Motor neuron (in vitro differentiated cells): ENCODE data around the gene HSD17B10. TPM values are rescaled to one million over a fixed set of nuclear protein-coding genes. Genes with fewer than 3 reads are reported as not detected.
"Not testable (repeated sequence)": the region's sequence is repeated elsewhere in the genome, so short reads cannot be mapped to it uniquely, and the experiment has no call there.

Source experiments
- ATAC-seq, 8 experiments: fragments of 200-7000 bp; cut with Tn5 transposase; replicated peaks in 6 of 8; 2 replicates each; pipeline ENCODE4 v1.8.0; 2021; ENCODE audit warnings: mild to moderate bottlenecking in 8 of 8, moderate library complexity in 8 of 8
- H3K27ac ChIP-seq, 2 donors: fragments of 250-450 bp; sonication (Bioruptor Pico); 2 replicates each; pipeline ENCODE4 v1.9.0; 2021; ENCODE audit warnings: antibody characterized with exemption in 2 of 2, mild to moderate bottlenecking in 2 of 2, moderate library complexity in 1 of 2
- H3K4me1 ChIP-seq, 2 donors: fragments of 250-450 bp; sonication (Bioruptor Pico); replicated peaks in 1 of 2; 2 replicates each; pipeline ENCODE4 v1.6.1; 2021; ENCODE audit warnings: antibody characterized with exemption in 2 of 2, mild to moderate bottlenecking in 2 of 2, moderate library complexity in 1 of 2
- H3K4me3 ChIP-seq, 5 donors: fragments of 250-450 bp; sonication (Bioruptor Pico); 2 replicates each; pipeline ENCODE4 v1.9.0; 2021; ENCODE audit warnings: antibody characterized with exemption in 5 of 5, mild to moderate bottlenecking in 5 of 5, moderate library complexity in 4 of 5
- WGBS, 10 experiments: fragments of 450-650 bp; shearing (Covaris generic); methylation state at CpG; one replicate each; pipeline ENCODE4 v1.0.0; 2022; 5-methylcytosine and 5-hydroxymethylcytosine counted together
- in situ Hi-C, 9 experiments: fragments of 400-800 bp; cut with MboI; loops; one replicate each; pipeline ENCODE4 v1.15.0; 2021; ENCODE audit warnings: low sequenced_read_pairs in 9 of 9, low pct_unique_long_range_greater_than_20kb in 2 of 9; ENCODE audit not compliant: unreplicated experiment in 9 of 9
- total RNA-seq, 8 experiments: library from RNA; unstranded; fragments of 300-600 nt; gene quantifications; 2 replicates each; pipeline versions ENCODE4 v1.2.3 to v1.2.4, GENCODE V29; 2022

The HSD17B10 gene
- 100 to 1,000 TPM in 3 of 8 experiments, 10 to 100 TPM in 5; 42.4 to 147 (median 88.9) TPM for total RNA-seq

DNA sequence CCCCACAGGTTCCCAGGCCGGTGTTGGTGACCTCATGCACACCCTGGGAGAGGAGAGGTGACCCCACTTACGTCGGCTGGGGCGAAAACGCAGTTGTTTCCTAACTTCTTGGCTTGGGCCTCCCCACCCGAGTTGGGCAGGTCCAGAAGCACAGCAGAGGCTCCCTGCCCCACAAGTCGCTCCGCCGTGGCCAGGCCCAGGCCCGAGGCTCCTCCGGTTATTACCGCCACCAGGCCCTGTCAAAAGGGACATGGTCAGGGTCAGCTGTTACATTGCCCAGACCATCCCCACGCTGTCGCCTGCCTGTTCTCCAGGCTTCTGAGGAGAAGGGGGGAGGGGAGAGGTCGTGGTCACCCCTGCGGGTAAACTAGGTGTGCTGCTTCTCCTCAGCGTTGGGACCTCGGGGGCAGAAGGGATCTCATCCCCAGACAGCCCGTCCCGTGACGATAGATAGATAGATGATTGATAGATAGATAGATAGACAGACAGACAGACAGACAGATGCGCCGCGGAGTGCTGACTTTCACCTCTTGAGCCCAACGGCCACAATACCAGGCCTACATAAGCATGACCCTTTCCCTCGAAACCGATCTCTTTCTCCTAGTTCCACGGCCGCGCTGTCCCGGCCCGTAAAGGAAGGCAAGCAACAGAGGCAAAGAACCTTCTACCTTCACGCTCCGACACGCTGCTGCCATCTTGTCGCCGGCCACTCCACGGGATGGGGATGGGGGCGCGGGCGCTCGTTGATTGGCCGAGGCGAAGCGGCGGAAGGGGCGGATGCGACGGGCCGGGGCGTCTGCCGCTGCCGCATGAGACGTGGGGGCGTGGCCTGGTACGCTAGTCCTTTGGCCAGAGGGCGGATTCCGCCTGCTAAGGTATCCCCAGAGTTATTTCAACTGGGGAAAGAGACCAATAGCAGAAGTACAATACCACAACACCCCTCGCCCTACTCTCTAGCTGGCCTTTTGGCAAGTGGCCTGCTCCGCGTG lies at the start of gene HSD17B10:
Gene HSD17B10 (minus strand): TSS at position 720 of the 989 bp plus-strand sequence. CDS start 25 bp downstream, at position 695.
- peak; percentile 96 to 99 (median 98) for ATAC-seq
- H3K4me3 ChIP-seq: peak within 1 kb of the TSS; percentile 39 to 88 (median 71)
- in situ Hi-C loops: loop anchor here in 1 of 9 experiments (25.0 kb wide), 1 partner anchor 122 kb away; no protein-coding TSS in a partner anchor
- H3K27ac ChIP-seq: peak within 1 kb of the TSS; percentile 72 to 77
- 10 to 18% (median 17%) methylated on average over 1 to 8 of the region's 61 CpGs; no CpG with 5 or more reads in 7 of the 10 experiments for WGBS, 10 experiments
- H3K4me1 ChIP-seq: peaks cover 0 to 4% of the 10 kb centered on the region in 2 donors

DNA sequence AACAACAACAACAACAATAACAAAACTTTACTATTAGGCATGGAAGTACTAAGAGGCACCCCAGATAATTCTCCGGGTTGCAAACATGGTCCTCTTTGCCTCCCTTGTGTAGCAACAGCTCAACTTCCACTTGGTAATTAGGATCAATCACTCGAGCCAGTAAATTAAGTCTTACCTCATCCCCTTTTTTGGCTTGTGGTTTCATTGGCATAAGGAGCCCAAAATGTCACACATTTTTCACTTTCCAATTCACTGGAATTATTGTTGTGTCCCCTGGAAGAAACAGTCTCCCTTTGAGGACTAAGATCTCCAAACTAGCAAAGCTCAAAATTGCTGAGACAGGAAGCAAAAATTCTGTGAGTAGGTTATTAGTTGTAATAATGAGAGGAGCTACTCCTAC lies 49.2 kb upstream of the HSD17B10 start:
- WGBS, 10 experiments: no CpG with 5 or more reads among the region's 2 CpGs
- ATAC-seq: no peak
- Histone ChIP-seq H3K4me3 (no peak overlapping the region), H3K27ac (no peak overlapping the region), H3K4me1 (no peaks in the 10 kb centered on the region)
- in situ Hi-C loops: no loop called here

DNA sequence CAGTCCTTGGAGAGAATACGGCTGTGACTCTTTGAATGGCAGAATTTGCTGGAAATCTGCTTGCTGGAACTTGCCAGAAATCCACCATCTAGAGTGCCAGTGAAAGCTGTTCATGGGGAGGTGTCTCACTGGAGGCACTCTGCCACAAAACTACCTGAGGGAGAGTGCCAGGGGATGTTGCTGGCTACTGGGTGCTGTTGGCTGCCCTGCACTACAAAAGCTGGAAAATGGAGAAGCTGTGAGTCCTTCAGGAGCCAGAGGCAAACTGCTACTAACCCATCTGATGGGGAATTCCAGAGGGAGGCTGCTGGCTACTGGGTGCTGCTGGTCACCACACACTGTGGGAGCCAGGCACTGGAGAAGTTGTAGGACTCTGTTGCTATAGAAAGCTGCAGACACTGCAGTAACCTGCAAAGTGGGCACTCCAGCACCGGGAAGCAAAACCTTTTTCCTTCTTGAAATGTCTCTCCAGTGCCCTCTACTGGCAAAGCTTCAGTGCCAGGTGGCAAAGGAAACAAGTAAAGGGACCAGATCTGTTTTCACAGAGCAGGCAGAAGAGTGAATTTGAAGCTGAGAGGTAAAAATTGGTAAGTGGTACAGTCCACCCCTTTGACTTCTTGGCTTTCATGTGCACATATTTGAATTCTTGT lies 47.8 kb upstream of the HSD17B10 start:
- Histone ChIP-seq H3K4me1 (no peaks in the 10 kb centered on the region), H3K4me3 (no peak overlapping the region), H3K27ac (no peak overlapping the region)
- in situ Hi-C loops: no loop called here
- 0% methylated on average over 1 of the region's 2 CpGs; no CpG with 5 or more reads in 7 of the 10 experiments for WGBS, 10 experiments
- peak; percentile 39 to 83 (median 63) for ATAC-seq

DNA sequence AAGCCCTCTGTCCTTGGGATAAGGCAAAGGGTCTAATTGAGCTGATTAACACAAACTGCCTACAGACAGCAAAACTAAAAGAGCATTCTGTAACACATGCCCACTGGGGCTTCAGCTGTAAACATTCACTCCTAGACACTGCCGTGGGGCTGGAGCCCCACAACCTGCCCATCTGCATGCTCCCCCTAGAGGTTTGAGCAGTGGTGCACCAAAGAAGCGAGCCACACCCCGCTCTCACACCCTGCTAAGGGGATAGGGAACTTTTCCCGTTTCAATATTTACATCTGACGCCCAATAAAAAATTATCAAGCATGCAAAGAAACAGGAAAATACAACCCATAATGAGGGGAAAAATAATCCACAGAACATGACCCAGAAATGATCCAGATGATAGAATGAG lies 46.9 kb upstream of the HSD17B10 start:
- in situ Hi-C loops: no loop called here
- H3K4me1 ChIP-seq: no peaks in the 10 kb centered on the region
- H3K27ac ChIP-seq: no peak overlapping the region
- WGBS, 10 experiments: 26 to 31% methylated on average over 3 of the region's 5 CpGs; no CpG with 5 or more reads in 8 of the 10 experiments
- peak in 1 of 8 experiments; percentile 45 for ATAC-seq
- no peak overlapping the region for H3K4me3 ChIP-seq

DNA sequence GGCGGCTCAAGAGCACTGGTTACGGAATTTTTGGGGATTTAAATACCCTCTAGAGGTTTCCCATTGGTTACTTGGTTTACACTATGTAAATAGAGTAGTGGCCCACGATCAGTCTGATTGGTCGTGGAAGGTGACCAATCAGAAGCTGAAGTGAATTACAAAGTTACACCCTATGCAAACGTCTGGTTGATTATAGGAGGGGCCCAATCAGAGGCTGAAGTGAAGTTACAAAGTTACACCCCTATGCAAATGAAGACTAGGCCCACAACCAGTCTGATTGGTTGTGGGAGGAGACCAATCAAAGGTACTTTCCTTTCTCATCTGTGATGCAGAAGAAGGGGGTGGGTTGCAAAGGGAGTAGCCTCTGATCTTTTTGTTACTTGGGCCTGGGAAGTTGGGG lies 45.1 kb upstream of the HSD17B10 start:
- peak in 3 of 8 experiments; percentile 82 to 90 (median 90) for ATAC-seq
- Histone ChIP-seq H3K4me1 (no peaks in the 10 kb centered on the region), H3K27ac (no peak overlapping the region), H3K4me3 (no peak overlapping the region)
- WGBS, 10 experiments: 0 to 100% (median 93%) methylated on average over 1 to 4 of the region's 5 CpGs; no CpG with 5 or more reads in 5 of the 10 experiments
- in situ Hi-C loops: no loop called here

DNA sequence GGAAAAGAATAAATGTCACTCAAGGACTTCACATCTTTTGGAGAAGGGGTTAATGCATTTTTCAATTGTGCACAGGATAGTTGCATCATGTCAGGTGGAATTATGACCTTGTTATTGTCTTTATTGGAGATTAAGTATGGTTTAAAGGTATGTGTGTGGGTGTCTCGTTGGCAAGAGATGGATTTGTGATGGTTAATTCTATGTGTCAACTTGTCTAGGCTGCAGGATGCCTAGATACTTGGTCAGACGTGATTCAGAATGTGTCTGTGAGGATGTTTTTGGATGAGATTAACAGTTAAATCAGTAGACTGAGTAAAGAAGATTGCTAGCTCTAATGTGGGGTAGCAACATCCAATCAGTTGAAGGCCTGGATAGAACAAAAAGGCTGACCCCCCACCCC lies 42.2 kb upstream of the HSD17B10 start:
- 0 to 25% (median 14%) methylated on average over 1 to 2 of the region's 2 CpGs; no CpG with 5 or more reads in 7 of the 10 experiments for WGBS, 10 experiments
- ATAC-seq: no peak

DNA sequence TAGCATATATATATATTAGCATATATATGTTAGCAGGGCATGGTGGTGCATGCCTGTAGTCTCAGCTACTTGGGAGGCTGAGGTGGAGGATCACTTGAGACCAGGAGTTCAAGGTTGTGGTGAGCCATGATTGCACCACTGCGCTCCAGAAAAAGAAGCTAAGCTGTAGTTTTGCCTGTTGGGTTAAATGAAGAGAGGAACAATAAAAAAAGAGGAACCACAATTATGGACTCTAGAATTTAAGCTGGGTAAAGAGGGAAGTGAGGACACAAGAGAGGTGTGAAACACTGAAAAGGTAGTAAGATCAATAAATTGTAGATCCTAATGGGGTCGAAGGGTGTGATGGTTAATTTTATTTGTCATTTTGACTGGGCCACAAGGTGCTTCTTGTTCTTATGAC lies 40.5 kb upstream of the HSD17B10 start:
- no peak overlapping the region for H3K4me3 ChIP-seq
- H3K4me1 ChIP-seq: no peaks in the 10 kb centered on the region
- H3K27ac ChIP-seq: no peak overlapping the region
- WGBS, 10 experiments: 71 to 83% methylated on average over 1 of the region's 2 CpGs; no CpG with 5 or more reads in 8 of the 10 experiments
- ATAC-seq: no peak
- in situ Hi-C loops: no loop called here

More for the DNA sequence above, 42.2 kb upstream of the HSD17B10 start:
- in situ Hi-C loops: no loop called here
- Histone ChIP-seq H3K4me1 (no peaks in the 10 kb centered on the region), H3K27ac (no peak overlapping the region), H3K4me3 (no peak overlapping the region)

DNA sequence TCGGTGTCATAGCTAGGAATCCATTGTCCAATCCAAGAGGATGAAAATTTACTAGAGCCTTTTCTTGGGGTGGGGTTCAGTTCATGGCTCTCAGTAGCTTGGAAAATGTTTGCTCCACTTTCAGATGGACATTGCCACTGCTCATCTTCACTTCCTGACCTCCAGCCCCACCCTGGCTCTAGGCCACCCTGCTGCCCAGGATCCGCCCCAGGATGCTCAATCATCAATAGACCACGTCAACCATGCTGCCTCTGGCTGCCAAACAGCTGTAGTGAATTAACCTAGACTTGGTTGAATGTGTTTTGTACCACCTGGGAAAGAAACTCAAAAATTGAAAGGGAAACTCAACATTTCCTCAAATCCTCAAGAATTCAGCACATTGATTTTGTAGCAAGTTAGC lies 37.2 kb upstream of the HSD17B10 start:
- no peak overlapping the region for H3K27ac ChIP-seq
- peak in 1 of 8 experiments; percentile 23 for ATAC-seq
- in situ Hi-C loops: no loop called here
- H3K4me3 ChIP-seq: no peak overlapping the region
- WGBS, 10 experiments: 0 to 100% (median 27%) methylated on average over 1 to 2 of the region's 3 CpGs; no CpG with 5 or more reads in 5 of the 10 experiments
- no peaks in the 10 kb centered on the region for H3K4me1 ChIP-seq

DNA sequence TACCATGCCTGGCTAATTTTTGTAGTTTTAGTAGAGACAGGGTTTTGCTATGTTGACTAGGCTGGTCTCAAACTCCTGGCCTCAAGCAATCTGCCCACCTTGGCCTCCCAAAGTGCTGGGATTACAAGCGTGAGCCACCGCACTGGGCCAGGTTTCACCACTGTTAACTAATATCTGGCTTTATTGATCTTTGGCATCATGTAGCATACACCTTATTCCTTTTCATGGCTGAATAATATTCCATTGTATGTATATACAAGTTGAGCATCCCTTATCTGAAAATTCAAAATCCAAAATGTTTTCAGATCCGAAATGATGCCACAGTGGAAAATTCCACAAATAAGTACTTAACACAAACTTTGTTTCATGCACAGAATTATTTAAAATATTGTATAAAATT lies 34.5 kb upstream of the HSD17B10 start:
- H3K4me1 ChIP-seq, ATAC-seq, H3K27ac ChIP-seq, in situ Hi-C loops, H3K4me3 ChIP-seq: not testable (repeated sequence)
- 0 to 71% (median 40%) methylated on average over 1 to 2 of the region's 3 CpGs; no CpG with 5 or more reads in 5 of the 10 experiments for WGBS, 10 experiments

DNA sequence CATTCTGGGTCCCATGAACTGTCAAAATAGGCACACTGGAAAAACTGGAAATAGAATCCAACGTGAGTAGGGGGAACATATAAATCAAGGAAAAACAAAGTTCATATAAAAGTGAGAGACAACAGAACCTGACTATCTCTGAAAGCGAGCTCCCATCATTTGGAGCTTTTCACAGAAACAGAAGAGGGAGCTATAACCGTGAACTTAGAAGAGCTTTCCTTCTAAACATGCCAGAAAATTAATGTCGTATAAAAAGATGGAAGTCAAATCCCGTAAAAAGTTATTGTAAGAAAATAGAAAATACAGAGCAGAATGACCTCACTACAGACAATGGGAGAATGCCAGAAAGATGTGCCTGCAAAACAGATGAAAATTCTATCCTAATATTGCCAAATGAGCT lies 23.9 kb upstream of the HSD17B10 start:
- Histone ChIP-seq H3K4me1 (no peaks in the 10 kb centered on the region), H3K27ac (no peak overlapping the region), H3K4me3 (no peak overlapping the region)
- WGBS, 10 experiments: 15 to 92% (median 33%) methylated on average over 2 to 5 of the region's 5 CpGs; no CpG with 5 or more reads in 2 of the 10 experiments
- in situ Hi-C loops: no loop called here
- no peak for ATAC-seq

DNA sequence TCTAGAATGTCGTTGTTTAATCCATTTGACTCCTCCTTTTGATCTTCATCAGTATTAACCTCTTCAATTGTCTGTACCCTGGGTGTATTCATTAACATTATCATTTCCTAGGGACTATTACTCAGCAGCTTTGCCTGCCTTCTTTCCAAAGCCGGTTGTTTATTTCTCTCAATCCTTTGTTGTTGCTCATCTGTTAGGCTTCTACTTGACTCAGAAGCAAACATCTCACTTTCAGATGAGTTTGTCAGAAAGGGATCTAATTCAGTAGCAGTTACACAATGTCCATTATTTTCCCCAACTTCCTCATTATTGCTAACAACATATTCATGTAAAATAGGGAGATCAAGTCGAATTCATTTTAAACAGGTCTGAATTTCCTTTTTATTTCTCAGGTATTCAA lies 22.1 kb upstream of the HSD17B10 start:
- in situ Hi-C loops: no loop called here
- Histone ChIP-seq H3K4me3 (no peak overlapping the region), H3K4me1 (no peaks in the 10 kb centered on the region), H3K27ac (no peak overlapping the region)
- peak in 1 of 8 experiments; percentile 32 for ATAC-seq
- WGBS, 10 experiments: 0 to 31% (median 18%) methylated on average over 1 to 3 of the region's 3 CpGs; no CpG with 5 or more reads in 4 of the 10 experiments

DNA sequence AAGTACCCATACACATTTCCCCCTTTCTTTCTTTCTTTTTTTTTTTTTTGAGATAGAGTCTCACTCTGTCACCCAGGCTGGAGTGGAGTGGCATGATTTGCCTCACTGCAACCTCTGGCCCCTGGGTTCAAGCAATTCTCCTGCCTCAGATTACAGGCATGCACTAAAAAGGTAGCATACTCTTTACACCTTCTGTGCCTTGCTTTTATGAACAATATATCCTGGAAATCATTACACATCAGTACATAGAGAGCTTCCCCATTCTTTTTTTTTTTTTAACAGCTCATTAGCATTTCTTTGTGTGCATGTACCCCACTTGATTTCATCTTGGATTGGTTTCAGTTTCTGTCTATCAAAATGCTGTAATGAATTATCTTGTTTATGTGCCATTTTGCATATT lies 18.6 kb upstream of the HSD17B10 start:
- no peak overlapping the region for H3K4me3 ChIP-seq
- no peak overlapping the region for H3K27ac ChIP-seq
- H3K4me1 ChIP-seq: no peaks in the 10 kb centered on the region
- ATAC-seq: no peak
- in situ Hi-C loops: no loop called here

DNA sequence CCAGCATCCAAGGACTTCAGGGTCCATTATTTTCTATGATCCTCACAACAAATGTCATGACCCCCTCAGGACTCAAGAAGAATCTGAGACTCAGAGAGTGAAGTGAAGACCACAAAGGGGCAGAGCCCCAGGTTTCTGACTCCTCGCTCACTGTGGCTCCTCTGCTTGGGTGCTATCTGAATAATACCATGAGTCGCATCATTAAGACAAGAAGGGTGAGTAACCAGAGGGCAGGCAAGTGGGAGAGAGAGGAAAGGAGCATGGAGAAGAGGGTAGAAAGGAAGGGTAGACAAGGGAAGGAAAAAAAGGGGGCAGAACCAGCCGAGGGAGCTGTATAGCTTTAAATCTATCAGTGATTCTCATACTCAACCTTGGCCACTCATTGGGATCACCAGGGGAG lies 15.5 kb upstream of the HSD17B10 start:
- no peak overlapping the region for H3K4me3 ChIP-seq
- H3K27ac ChIP-seq: no peak overlapping the region
- in situ Hi-C loops: loop anchor here in 1 of 9 experiments (25.0 kb wide), 1 partner anchor 137 kb away; no protein-coding TSS in a partner anchor
- ATAC-seq: no peak
- 8 to 50% methylated on average over 2 to 3 of the region's 3 CpGs; no CpG with 5 or more reads in 8 of the 10 experiments for WGBS, 10 experiments
- no peaks in the 10 kb centered on the region for H3K4me1 ChIP-seq
